GM18498 (cell line): ENCODE measurements around the gene CYB5A.

ENCODE experiments used
- ATAC-seq: cut with Tn5 transposase; IDR thresholded peaks from one replicate; pipeline ENCODE4 v1.9.1; 2021; ENCODE audit warnings: mild to moderate bottlenecking, moderate library complexity; ENCODE audit not compliant: unreplicated experiment

CYB5A gene

GRCh38 chr18:74278983-74279382, 12.8 kb downstream of the CYB5A start:
- ATAC-seq: no peak

DNA sequence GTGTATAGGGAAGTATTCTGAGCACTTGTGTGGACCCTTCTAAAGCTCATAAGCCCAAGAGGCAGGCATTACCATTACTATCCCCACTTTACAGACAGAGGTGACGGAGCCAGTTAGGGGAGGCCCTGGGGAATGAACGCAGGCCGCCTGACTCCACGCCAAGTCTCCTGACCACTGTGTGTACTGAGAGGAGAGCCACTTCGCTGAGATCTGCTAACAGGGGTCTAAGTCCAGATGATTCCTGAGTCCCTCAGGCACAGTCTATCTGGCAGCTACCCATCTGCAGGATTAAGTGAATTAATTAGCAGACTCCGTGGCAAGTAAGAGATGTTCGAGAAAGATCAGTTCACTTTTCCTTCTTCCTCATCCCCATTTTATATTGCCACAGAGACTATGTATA, 13.7 kb downstream of the CYB5A start:
- no peak for ATAC-seq

GRCh38 chr18:74277296-74277695, 14.5 kb downstream of the CYB5A start:
- ATAC-seq: no peak

GRCh38 chr18:74276609-74277008, 15.2 kb downstream of the CYB5A start:
- no peak for ATAC-seq

GRCh38 chr18:74275736-74276135, 16.0 kb downstream of the CYB5A start:
- ATAC-seq: no peak

DNA sequence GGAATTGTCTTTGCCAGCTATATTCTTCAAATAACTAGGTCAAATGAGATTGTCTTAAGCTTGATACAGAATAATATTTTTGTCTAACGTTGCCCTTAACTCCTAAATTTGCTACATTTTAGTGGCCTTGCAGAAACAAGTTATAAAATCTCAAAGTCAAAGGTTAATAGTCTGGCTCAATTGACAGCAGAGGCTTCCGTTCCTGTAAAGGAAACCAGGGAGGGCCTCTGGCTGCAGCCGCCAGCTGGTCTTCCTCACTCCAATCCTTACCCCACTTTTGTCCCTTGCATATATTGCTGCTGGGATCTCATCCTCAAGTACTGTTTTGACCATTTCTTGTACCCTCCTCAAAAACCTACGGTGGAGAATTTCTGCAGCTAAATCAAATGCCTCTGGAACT, 17.1 kb downstream of the CYB5A start:
- no peak for ATAC-seq

- ATAC-seq: no peak
Observed at GRCh38 chr18:74273394-74273793, 18.4 kb downstream of the CYB5A start.

DNA sequence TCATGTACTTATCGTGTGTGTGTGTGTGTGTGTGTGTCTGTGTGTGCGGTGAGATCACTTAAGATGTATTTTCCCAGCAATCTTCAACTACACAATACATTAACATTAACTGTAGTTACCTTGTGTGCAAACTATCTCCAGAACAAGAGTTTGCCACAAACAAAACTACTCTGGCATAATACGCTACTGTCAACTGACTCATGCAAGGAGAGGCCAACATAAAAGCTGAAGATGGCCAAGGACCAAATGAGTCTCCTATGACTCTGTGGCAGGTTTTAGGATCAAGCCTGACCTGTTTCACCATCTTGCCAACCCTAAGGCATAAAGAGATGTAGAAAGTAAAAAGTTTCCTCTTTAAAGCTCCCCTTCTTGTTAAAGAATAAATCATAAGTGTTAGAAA, 20.1 kb downstream of the CYB5A start:
- no peak for ATAC-seq

- ATAC-seq: no peak
Observed at GRCh38 chr18:74268933-74269620, 22.7 kb downstream of the CYB5A start.

GRCh38 chr18:74268175-74268574, 23.6 kb downstream of the CYB5A start:
- ATAC-seq: no peak

- no peak for ATAC-seq
Observed at GRCh38 chr18:74266161-74266560, 25.6 kb downstream of the CYB5A start.

DNA sequence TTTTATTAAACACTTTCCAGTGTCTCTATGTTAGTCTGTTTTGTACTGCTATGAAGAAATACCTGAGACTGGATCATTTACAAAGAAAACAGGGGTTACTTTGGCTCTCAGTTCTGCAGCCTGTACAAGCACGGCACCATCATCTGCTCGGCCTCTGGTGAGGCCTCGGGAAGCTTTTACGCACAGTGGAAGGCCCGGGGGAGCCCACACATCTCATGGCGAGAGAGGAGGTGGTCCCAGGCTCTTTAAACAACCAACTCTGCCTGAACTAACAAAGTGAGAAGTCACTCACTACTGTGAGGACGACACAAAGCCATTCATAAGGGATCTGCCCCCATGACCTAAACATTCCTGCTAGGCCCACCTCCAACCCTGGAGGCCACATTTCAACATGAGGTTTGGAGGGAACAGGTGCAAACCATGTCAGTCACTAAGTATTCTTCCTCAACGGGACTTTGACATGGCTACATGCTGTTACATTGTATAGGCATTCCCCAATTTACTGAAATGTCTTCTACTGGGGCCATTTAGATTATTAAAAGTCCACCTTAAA, 26.1 kb downstream of the CYB5A start:
- ATAC-seq: no peak

- ATAC-seq: peak; percentile 99
Observed at GRCh38 chr18:74264303-74265020, 27.3 kb downstream of the CYB5A start.

DNA sequence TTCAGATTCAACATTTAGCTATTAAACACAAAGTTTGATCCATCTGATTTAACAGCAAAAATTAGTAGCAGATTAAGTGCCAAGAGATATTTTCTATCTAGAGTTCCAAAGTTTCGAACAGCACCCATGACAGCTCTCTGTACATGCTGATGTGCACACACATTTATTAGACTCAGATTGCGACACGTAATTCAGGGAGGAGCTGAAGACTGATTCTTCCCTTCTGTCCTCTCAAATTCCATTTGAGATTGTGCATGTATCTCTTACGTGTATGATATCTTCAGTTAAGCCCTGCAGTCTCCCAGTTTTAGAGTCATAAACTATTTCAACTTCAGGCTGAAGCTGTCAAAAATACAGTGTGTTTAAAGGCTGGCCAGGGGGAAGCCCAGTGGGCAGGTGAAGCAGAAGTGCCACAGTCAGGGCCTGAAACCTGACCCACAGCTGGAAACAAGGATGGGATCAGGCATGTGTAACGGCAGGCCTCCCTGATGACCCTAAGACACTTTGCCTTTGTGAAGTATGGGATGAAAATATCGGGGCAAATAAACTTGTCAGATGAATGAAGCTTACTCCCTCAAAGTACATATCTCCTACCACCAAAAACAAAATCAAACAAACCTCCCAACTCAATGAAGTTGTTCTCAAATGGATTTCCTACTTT, 30.6 kb downstream of the CYB5A start:
- ATAC-seq: no peak

- no peak for ATAC-seq
Observed at GRCh38 chr18:74259347-74259746, 32.4 kb downstream of the CYB5A start.

DNA sequence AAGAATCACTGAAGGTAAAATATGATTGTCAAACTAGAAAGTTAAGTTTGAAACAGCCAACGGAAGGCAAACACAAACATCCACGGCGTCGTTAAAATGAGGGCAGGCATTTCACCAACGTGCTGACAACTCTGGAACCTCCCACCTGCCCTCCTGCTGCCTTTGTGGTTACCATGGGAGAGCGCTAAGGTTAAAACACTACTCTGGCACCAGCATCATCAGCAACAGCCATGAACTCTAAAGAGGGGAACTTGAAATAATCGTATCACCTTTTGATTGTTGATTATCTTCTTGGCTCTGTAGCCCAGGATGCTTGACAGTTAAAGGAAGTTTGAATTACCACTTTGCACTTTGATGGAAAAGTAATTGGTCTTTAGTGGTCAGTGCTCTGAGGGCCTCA, 34.7 kb downstream of the CYB5A start:
- no peak for ATAC-seq

GRCh38 chr18:74256190-74256589, 35.6 kb downstream of the CYB5A start:
- ATAC-seq: no peak

- no peak for ATAC-seq
Observed at GRCh38 chr18:74255131-74255616, 36.6 kb downstream of the CYB5A start.

- no peak for ATAC-seq
Observed at GRCh38 chr18:74252039-74252395, 39.7 kb downstream of the CYB5A start.

DNA sequence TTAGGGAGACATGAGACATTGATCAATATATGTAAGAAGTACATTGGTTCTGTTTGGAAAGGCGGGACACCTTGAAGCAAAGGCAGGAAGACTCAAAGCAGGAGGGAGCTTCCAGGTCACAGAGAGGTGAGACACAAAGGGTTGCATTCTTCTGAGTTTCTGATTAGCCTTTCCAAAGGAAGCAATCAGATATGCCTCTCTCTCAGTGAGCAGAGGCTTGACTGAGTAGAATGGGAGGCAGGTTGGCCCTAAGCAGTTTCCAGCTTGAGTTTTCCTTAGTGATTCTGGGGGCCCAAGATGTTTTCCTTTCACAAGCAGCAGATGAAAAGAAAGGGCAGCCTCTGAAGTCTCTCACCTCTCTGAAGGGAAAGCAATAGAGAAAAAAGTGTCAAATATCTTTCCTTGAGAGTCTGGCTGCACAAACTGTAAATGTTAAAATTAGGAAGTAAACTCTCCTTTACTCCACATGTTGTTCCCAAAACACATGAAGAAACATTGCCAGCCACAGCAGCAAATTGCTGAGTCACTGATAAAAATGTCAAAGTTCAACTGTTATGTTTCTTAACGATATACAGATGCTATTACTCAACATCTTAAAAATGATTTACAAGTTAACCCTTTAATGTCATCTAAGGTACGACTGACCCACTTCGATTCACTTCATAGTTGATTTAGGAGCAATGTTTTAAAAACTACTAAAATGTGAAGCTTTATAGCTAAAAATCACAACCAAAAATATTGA, 40.3 kb downstream of the CYB5A start:
- ATAC-seq: no peak

DNA sequence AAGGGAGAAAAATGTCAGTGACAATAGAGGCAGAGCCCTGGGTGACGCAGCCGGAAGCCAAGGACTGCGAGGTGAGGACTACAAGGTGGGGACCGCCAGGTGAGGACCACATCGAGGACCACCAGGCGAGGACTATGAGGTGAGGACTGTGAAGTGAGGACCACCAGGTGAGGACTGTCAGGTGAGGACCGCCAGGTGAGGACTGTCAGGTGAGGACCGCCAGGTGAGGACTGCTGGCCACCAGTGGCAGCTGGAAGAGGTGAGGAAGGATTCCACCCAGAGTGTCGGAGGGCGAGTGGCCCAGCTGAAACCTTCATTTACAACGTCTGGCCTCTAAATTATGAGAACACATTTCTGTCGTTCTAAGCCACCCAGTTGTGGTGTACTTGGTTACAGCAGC, 41.6 kb downstream of the CYB5A start:
- ATAC-seq: no peak
